ENCODE measurements around the gene GPRIN1.
A peak's percentile ranks its signal among the peaks of the same experiment; 100 is the strongest.
"Not testable (repeated sequence)": the region's sequence is repeated elsewhere in the genome, so short reads cannot be mapped to it uniquely, and the experiment has no call there.

The GPRIN1 gene

DNA sequence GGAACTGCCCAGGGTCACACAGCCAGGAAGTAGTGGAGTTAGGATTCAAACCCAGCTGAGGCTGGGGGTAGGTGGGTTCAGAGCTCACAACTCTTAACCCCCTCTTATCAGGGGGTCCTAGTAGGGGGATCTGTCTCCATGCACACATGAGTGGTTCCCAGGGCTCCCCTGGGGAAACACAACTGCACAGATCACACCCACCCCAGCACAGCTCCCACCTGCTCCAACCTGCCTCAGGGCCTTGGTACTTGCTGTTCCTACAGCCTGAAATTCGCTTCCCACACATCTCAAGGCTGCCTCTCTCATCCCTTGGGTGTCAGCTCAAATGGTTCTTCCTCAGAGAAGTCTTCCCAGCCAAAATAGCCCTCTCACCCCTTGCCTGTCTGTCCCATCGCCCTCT, 15.6 kb upstream of the GPRIN1 start:
- no peak for DNase-seq (ENCODE audit: low read depth in 1 of 2, low spot score in 1 of 2)

DNA sequence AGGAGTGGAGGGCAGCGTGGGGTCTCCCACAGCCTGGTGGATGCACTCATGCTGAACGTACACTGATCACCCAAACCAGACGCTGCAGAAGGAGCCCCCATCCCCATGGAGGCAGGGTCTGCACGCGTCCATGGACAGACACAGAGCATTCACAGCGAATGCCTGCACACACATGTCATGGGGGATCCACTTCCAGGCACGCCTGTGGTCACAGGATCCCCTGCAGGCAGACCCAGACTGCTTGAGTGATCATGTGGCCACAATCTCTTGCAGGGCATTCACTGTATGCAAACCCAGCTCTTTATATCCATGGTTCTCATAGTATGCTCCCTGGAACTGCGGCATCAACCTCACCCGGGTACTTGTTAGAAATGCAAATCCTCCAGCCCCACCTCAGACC, 15.0 kb upstream of the GPRIN1 start:
- DNase-seq (ENCODE audit: low read depth in 1 of 2, low spot score in 1 of 2) = no peak

DNA sequence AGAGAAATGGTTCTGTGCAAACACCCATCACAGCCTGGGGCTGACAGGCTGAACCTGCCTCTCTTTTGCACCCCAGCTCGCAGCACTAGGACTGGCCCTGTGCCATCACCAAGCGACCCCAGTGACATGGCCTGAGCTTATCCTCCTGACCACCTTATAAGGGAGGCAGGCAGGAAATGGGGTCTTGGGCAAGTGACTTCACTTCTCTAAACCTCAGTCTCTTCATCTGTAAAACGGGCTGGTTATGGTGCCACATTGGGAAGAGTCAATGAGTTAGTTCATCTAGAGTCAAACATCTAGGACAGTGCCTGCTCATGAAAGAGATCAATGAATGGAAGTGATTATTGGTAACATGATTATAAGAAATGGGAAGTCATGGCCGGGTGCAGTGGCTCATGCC, 14.2 kb upstream of the GPRIN1 start:
- DNase-seq (ENCODE audit: low read depth in 1 of 2, low spot score in 1 of 2) = no peak

DNA sequence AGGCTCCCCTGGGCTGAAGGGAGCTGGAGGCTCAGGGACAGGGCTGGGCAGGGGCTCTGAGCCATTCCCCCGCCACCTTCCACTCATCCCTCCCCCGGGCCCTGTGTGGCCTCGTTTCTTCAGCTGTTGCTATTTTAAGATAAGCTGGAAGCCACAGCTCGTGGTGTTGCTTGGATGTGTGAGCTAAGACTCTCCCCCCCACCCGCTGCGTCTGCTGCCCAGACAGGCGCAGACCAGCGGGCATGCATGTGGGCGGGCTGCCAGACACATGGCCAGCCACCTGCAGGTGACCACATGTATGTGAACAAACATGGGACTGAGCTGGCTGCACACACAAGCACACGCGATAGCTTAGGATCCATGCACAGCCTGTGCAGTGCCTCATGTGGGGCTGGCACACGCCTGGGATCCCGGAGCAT, 11.7 kb upstream of the GPRIN1 start:
- DNase-seq (ENCODE audit: low read depth in 1 of 2, low spot score in 1 of 2) = no peak

DNA sequence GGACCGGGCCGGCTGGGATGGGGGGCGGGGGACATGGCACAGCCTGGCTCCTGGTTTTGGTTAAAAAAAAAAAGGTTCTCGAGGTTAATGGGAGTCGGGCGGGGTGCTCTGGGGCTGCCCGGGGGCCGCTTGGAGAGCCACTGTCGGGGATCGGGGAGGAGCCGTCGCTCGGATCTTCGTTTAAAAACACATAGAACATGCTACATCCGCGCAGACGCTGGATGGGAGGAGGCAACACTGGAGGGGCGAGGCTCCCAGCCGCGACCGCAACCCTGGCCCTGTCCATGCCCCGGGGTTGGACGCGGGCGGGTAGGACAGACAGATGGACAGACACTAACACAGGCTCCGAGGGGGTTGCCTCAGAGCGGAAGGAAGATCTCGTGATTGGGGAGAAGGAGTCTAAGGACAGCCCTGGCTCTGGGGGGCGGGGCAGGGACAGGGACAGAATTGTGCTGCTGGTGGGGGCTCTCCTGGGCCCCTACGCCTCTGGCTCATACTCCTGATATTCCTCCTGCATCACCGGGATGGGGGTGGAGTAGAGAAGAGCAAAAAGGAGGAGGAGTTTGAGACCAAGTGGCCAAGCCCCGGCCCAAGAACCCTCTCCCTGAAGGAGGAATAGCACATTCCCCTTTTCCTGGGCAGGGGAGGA, 10.5 kb upstream of the GPRIN1 start:
- DNase-seq (ENCODE audit: low read depth in 1 of 2, low spot score in 1 of 2) = no peak

DNA sequence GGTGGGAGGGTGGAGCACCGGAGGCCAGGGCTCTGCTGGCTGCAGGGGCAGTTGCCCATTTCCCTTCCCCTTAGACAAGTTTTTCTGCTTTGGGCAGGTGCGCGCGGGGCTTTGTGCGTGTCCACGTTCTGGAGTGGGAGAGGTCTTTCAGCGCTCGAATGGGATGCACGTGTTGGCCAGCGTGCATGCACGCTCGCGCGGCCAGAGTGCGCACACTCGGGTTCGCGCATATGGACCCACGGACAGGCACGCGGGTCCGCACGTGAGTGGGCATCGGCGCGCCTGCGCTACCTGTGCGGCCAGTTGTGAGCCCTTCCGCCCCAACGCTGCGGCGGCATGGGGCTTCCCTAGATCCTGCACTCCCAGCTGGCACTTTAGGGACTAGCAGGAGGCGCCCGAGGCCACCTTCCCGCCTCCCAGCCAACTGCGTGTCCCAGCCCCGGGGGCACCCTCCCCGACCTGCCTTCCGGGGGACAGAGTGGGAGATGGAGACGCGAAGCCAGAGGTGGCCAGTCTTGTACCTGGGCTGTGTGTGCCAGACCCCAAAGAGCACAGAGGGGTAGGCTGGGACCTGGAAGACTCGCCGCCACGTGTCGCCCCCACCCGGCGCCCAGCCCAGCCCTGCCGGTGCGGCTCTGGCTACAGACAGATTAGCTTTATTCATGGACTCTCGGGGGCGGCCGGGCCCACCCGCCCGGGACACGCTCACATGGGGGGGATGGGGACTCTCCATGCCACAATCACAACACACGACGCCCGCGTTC, 9.8 kb upstream of the GPRIN1 start:
- DNase-seq (ENCODE audit: low read depth in 1 of 2, low spot score in 1 of 2) = no peak

DNA sequence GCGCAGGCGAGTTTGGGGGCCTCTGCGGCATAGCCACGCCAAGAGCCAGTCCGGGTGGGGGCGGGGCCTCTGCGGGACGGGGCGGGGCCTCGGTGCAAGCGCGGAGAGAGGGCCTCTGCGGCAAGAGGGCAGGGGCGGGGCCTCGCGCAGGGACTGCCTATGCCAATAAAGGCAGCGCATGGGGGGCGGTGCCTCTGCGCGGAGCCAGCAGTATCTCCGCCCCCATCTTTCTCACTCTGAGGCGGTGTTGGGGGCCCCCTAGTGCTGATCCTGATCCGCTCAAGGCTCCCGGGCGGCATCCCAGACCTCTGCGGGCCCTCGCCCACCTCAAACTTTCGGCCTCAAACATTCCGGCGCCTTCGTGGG, 9.2 kb upstream of the GPRIN1 start:
- peak; percentile 26 to 60 for DNase-seq (ENCODE audit: low read depth in 1 of 2, low spot score in 1 of 2)

DNA sequence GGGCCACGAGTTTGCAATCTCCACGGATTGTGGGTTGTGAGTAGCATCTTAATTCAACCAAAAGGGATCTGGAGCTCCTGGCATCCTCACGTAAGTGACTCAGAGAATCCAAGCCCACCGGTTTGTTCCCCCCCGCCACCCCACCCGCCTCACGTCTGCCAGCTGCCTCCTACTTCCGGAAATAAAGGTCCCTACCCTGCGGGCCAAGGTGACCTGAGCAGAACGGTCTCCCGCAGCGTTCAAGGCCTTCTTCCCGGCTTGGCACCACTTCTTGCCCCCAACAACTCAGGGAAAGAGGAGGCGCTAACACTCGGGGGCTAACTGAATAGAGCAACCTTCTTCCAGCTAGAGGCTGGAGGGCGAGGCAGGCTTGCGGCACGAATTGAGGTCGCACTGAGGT, 8.8 kb upstream of the GPRIN1 start:
- no peak for DNase-seq (ENCODE audit: low read depth in 1 of 2, low spot score in 1 of 2)

DNA sequence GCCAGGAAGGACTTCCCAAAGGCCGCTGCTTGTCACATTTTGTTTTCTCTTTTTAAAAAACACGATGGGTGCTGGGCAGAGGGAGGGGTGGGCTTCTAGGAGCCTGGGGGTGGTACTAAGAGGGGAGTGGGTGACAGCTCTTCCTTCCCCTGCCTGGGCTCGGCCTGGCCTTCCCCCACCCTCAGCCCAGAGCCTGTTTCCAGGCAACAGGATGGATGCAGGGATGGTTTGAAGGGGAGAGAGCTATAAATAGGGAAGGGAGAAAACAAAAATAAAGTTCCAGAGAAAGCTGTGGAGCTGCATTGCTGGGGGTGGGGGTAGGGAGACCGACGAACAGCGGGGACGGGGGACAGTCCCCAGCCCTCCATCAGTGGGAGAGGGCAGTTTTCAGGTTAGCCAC, 6.6 kb upstream of the GPRIN1 start:
- no peak for DNase-seq (ENCODE audit: low read depth in 1 of 2, low spot score in 1 of 2)

DNA sequence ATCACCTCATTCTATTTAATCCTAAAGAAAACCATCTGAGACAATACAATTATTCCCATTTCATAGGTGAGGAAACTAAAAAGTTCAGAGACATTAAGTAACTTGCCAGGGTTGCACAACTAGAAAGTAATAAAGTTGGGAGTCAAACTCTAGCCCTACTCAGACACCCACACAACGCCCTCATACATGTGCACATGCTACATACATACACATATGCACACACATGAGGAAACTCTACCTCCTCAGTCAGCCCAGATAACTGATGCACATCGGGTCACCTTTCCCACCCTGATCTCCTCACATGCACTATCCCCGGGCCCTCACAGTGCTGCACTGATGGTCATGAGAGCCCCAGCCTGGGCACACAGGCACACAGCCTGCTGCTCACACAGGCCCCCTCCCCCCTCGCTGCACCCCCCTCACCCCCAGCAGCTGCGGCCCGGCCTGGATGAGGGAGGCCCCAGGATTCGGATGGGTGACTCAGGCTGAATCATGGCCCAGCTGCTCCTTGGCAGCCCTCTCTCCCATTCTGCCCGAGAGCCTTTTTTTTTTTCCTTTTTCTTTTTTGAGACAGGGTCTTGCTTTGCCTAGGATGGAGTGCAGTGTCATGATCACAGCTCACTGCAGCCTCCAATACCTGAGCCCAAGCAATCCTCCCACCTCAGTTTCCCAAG, 5.0 kb upstream of the GPRIN1 start:
- no peak for DNase-seq (ENCODE audit: low read depth in 1 of 2, low spot score in 1 of 2)

DNA sequence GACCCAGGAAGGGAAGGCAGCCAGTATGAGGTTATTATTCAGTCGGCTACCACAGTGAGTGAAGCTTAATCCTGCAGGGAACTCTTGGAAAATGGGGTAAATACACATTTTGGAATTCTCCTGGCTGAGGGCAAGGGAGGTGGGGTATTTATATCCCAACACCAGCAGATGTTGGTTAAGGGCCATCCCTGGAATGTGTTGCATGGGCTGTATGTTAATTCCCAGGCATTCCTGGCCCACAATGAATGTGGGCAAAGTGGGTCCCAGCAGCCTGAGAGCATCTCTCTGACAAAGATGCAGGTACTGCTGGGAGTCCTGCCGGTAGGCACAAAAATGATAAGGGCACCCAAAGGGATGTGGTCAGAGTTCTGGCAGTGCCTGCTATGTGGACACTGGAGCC, 2.9 kb upstream of the GPRIN1 start:
- DNase-seq (ENCODE audit: low read depth in 1 of 2, low spot score in 1 of 2) = no peak

DNA sequence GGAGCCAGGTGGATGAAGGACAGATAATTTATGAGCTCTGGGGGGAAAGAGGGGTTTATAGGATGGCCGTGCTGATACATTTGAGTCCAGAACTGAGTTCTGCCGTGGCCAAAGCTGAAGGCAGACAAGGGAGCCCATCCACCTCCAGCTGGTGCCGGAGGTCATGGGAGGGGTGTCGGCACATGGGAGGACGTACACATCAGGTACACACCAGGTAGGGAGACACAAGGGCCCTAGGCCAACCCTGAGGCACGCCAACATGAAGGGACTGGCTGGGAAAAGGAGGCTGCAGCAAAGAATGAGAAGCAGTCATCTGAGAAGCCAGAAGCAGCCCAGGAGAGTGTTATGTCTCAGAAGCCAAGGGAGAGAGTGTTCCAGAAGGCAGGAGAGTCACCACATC, 2.1 kb upstream of the GPRIN1 start:
- DNase-seq (ENCODE audit: low read depth in 1 of 2, low spot score in 1 of 2) = no peak

DNA sequence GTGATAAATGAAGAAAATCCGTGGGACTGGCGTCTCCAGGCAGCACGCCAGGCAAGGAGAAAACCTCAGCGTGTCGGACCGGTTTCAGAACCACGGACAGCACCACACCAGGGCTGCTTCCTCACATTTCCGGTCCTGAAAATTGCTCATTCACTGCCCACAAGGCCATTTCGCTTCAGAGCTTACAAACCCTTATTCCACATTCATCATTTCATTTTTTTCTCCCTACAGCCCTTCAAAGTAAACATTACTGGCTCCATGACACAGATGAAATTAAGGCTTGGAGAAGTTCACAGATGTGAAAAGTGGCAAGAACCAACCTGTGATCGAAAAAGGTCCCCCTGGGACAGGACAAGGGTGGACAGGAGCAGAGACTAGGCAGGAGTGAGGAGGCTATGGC, 1.5 kb upstream of the GPRIN1 start:
- DNase-seq (ENCODE audit: low read depth in 1 of 2, low spot score in 1 of 2) = peak in 1 of 2 donors; percentile 31

DNA sequence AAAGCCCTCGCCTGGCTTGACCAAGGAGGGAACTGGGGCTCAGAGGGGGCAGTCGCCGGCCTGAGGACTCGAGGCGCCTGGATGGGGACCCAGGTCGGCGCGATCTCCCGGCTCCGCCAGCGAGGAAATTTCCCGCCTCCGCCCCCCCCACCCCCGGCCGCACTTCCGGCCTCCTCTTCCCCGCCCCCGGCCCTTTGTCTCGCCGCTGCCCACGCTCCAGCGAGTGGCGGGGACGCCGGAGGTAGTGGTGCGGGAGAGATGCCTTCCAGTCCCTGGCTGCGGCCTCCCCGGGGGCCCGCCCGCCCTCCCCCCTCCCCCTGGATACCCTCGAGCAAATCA, 448 bp upstream of the GPRIN1 start:
- DNase-seq (ENCODE audit: low read depth in 1 of 2, low spot score in 1 of 2) = no peak

DNA sequence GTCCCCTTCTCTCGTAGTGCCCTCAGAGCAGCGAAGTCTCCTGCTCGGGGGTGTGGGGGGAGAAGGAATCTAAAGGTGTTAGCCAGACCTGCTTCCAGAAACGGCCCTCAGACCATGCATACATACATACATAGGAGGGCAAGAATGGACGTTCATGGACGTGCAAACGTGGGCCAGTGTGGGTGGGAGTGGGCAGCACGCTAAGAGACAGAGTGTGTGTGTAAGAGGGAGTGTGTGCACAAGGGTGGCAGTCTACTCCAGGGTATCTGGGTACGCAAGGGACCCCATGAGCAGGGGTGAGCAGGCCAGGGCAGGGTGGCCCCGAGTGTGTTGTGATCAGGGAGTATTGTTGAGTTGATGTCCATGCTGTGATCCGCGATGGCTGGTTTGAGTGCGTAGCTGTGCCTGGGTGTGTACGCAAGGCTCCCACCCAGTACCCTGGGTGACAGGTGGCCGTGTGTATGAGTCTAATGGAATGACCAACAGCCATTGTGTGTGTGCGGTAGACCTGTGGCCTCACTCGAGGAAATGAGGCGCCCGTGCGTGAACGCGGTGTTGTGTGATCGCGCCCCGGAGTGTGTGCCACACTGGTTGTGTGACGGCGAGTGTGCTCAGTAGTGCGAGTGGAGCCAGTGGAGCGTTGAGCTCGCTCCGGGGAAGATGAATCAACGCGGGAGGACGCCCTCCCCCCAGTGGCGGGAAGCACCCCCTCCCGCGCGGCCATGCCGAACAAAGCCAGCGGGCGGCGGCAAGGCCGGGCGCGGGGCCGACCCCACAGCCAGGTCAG, 826 bp downstream of the GPRIN1 start:
- DNase-seq (ENCODE audit: low read depth in 1 of 2, low spot score in 1 of 2) = no peak

DNA sequence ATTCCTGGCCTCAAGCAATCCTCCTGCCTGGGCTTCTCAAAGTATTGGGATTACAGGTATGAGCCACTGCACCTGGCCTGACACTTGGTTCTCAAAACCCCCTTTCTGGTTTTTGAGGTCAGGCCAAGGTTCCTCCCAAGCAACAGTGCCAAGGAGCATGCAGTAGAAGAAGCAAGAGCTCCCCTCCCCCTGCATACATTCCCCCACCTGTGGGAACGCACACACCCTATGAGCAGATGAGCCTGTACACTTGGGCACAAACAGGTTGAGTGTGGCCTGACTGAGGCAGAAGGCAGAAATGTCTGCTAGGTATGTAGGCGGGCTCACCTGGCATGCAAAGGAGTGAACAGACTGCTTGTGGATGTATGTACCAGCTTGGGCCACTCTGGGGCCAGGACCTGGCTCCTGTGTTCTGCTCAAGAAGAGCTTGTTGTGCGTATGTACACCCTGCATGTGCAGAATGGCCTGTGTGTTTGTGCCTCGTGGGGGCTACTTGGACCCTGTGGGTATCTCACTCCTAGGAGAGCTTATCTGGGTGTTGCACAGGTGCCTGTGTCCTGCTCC, 1.7 kb downstream of the GPRIN1 start:
- no peak for DNase-seq (ENCODE audit: low read depth in 1 of 2, low spot score in 1 of 2)

DNA sequence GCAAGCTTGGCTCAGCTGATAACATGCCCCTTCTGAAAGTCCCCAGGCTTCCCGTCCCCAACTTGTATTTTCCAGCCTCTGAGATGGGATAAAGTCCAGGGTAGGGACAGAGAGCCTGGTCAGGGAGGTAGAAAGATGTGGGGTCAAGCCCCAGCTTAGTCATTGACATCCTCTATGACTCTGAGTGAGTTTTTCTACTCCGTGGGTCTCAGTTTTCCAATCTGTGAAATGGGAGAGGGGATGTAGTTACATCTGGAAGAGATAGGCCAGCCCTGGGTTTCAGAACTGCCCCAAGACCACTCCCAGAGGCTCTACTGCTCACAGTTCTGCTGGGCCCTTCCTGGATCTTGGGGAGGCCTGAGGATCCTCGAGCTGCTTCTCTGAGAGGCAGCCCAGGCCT, 3.1 kb downstream of the GPRIN1 start:
- no peak for DNase-seq (ENCODE audit: low read depth in 1 of 2, low spot score in 1 of 2)

DNA sequence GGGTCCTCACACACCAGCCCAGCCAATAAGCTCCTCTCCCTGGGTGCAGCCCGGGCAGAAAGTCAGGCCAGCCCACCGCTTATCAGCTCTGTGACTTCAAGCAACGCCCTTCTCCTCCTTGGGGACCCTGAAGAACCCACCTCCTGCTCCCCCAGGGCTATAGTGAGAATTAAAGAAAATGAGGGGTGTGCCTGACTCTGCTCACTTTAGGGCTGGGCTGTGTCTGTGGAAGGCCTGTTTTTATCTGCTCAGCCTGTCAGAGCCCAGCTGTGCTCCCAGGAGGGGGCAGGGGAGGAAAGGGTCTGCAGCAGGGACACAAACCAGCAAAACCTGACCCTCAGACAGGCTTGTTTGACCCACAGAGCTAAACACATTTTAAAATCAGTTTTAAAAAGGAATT, 3.9 kb downstream of the GPRIN1 start:
- no peak for DNase-seq (ENCODE audit: low read depth in 1 of 2, low spot score in 1 of 2)

DNA sequence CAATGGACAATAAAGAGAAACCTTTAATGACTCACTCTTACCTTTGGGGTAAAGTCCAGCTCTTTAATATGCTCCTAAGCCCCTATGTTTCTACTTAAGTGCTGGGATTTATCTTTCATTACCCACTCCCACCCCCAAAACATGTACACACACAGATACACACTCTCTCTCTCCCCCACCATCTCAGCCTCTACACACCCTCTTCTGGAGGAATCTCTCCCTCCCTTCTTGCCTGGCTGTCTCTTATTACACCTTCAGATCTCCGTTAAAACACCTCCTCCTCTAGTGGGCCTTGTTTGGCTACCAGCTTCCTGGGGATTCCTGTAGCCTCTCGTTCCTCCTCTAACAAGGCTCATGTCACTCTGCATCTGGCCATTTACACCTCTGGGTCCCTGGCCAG, 6.9 kb downstream of the GPRIN1 start:
- DNase-seq (ENCODE audit: low read depth in 1 of 2, low spot score in 1 of 2) = no peak

DNA sequence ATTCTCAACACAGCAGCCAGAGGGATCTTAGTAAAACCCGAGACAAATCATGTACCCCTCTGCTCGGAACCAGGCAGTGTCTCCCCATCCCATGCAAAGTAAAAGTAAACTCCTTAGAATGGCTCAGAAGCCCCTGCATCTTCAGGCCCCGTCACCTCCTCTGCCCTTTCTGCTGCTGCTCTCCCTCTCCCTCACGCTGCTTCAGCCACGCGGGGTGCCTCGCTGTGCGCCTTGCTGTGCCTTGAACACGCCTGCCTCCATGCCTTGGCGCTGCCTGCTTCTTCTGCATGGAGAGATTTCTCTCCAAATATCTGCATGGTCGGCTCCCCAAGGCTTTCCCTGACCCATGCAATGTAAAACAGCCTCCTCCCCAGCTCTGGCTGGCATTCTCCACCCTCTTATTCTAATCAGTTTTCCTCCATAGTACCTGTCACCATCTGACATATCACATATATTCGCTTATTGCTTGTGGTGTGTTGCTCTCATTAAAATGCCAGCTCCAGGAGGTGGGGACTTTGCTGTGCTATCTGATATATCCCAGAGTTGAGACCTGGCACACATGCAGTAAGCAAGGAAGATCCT, 8.0 kb downstream of the GPRIN1 start:
- no peak for DNase-seq (ENCODE audit: low read depth in 1 of 2, low spot score in 1 of 2)

DNA sequence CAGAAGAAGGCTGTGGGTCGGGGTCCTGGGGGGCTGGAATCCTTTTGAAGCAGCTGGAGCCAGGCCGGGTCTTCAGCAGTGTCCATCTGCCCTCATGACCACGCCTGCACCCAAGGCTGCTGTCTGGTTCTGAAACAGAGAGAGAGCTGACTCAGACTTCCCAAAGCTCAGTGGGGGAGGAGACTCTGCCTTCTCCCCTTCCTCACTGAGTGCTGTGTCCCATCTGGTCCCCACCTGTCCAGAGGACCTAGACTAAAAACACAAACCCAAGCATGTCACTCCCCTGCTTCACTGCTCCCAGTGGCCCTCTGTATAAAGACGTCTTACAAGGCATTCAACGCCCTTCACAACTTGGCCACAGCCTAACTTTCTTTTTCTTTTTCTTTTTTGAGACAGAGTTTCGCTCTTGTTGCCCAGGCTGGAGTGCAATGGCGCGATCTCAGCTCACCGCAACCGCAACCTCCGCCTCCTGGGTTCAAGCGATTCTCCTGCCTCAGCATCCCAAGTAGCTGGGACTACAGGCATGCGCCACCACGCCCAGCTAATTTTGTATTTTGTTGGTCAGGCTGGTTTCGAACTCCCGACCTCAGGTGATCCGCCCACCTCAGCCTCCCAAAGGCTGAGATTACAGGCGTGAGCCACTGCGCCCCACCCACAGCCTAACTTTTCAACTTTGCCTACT, 10.1 kb downstream of the GPRIN1 start:
- not testable (repeated sequence) for DNase-seq (ENCODE audit: low read depth in 1 of 2, low spot score in 1 of 2)

Data from activated T-helper 1 cell treated with anti-CD3 and anti-CD28 coated beads, Interleukin-2, amount 50 U/mL, for 16 hours (primary cell).